ENCODE measurements around the gene NR3C1. TPM values are rescaled to one million over a fixed set of nuclear protein-coding genes. Genes with fewer than 3 reads are reported as not detected.
A peak's percentile ranks its signal among the peaks of the same experiment; 100 is the strongest.

The NR3C1 gene
- total and polyA plus RNA-seq, 2 of the 13 experiments (the other 11 are each of a cell fraction or from before 2014, with no cell fraction given): 10.0 to 24.3 TPM

DNA sequence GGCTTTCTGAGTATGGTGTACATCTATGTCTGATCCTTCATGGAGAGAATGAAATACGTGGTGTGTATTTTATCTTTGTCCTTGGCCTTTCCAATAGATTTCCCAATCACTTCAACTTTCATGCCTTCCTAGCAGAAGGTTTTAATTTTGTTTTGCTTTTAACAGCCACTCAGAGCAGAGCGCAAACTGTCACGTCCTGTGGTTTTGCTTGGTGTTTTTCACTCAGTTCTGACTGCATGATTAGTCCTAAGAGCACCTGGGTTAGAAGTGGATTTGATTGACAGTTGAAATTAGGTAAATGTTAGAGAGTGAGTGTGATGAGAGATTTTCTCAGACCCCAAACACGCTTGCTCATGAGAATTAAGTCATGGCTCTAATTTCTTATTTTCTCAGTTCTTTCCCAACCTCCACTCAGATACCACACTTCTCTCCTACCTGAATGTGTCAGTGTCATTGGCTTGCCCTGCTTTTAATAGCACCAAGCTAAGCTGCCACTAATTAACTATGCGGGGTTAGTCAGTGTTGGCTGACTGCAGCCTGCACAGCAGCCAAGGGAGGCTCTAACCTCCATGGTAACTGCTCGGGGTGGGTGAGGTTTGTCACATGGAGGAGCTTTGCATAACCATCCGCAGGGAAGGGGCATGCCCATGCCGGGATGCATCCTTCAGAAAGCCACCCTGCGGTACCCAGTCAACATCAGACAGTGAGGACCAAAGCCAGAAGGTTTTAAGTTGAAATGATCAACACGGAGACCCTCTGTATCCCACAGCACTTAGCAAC, 173.4 kb downstream of the NR3C1 start (continued):
- TF ChIP-seq, protein P1, sequence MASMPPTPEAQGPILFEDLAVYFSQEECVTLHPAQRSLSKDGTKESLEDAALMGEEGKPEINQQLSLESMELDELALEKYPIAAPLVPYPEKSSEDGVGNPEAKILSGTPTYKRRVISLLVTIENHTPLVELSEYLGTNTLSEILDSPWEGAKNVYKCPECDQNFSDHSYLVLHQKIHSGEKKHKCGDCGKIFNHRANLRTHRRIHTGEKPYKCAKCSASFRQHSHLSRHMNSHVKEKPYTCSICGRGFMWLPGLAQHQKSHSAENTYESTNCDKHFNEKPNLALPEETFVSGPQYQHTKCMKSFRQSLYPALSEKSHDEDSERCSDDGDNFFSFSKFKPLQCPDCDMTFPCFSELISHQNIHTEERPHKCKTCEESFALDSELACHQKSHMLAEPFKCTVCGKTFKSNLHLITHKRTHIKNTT (CRISPR knock-in tag; IDR thresholded peaks at IDR 0.05): no peak
- TF ChIP-seq GATAD2A (CRISPR knock-in tag; IDR thresholded peaks at IDR 0.05) (peak; percentile 61), FOXO1 (CRISPR knock-in tag; IDR thresholded peaks at IDR 0.05) (no peak; the same call in 1 of the 2 replicates), ETS1 (CRISPR knock-in tag; IDR thresholded peaks at IDR 0.05) (no peak), TERF1 (CRISPR knock-in tag; IDR thresholded peaks at IDR 0.05) (no peak), ARID5B (CRISPR knock-in tag; IDR thresholded peaks at IDR 0.05) (peak; percentile 43; the same call in 1 of the 2 replicates), RBM39 (IDR thresholded peaks at IDR 0.05; ENCODE audit: low read depth, low read length, poor library complexity, severe bottlenecking) (no peak), RXRB (CRISPR knock-in tag; IDR thresholded peaks at IDR 0.05; ENCODE audit: borderline replicate concordance) (peak; percentile 37; the same call in 1 of the 2 replicates), ELF4 (CRISPR knock-in tag; IDR thresholded peaks at IDR 0.05; ENCODE audit: borderline replicate concordance) (no peak), SMAD9 (CRISPR knock-in tag; IDR thresholded peaks at IDR 0.05) (no peak), TMF1 (CRISPR knock-in tag; IDR thresholded peaks at IDR 0.05; ENCODE audit: low read depth) (no peak), RELA (CRISPR knock-in tag; IDR thresholded peaks at IDR 0.05) (no peak), CEBPG (CRISPR knock-in tag; IDR thresholded peaks at IDR 0.05) (peak; percentile 56), HES4 (CRISPR knock-in tag; IDR thresholded peaks at IDR 0.05; ENCODE audit: borderline replicate concordance) (no peak), CEBPB (IDR thresholded peaks at IDR 0.05; ENCODE audit: borderline replicate concordance, low read depth, low read length) (peak; percentile 63; the same call in 1 of the 2 replicates), DR1 (CRISPR knock-in tag; IDR thresholded peaks at IDR 0.05) (no peak), ZNF431 (CRISPR knock-in tag; IDR thresholded peaks at IDR 0.05; ENCODE audit: borderline replicate concordance, low read depth) (0 out of 2 replicates have a peak, but pooled peaks have one; percentile 8), NR2F6 (IDR thresholded peaks at IDR 0.05) (peak; percentile 75), NR2F6 (CRISPR knock-in tag; IDR thresholded peaks at IDR 0.05) (peak; percentile 74), HMG20A (CRISPR knock-in tag; IDR thresholded peaks at IDR 0.05; ENCODE audit: borderline replicate concordance) (peak; percentile 42; the same call in 1 of the 2 replicates), IRF2 (CRISPR knock-in tag; IDR thresholded peaks at IDR 0.05) (peak; percentile 12; the same call in 1 of the 2 replicates)
- TF ChIP-seq, protein P2, sequence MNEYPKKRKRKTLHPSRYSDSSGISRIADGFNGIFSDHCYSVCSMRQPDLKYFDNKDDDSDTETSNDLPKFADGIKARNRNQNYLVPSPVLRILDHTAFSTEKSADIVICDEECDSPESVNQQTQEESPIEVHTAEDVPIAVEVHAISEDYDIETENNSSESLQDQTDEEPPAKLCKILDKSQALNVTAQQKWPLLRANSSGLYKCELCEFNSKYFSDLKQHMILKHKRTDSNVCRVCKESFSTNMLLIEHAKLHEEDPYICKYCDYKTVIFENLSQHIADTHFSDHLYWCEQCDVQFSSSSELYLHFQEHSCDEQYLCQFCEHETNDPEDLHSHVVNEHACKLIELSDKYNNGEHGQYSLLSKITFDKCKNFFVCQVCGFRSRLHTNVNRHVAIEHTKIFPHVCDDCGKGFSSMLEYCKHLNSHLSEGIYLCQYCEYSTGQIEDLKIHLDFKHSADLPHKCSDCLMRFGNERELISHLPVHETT (CRISPR knock-in tag; conservative IDR thresholded peaks at IDR 0.05): no peak

Data from HepG2 (cell line).